ENCODE results near the gene SOX15.
"Not testable (repeated sequence)": the region's sequence is repeated elsewhere in the genome, so short reads cannot be mapped to it uniquely, and the experiment has no call there.

SOX15 gene

GRCh38 chr17:7589891-7590691 is at the start of gene SOX15:
Gene SOX15, minus strand, starts transcription at chr17:7590094. Its CDS starts 418 bp downstream, at chr17:7589676.
- peak; percentile 17 for DNase-seq

GRCh38 chr17:7636163-7636562 is 46.3 kb upstream of the SOX15 start:
- no peak for DNase-seq

GRCh38 chr17:7634384-7634783 is 44.5 kb upstream of the SOX15 start:
- DNase-seq = no peak

GRCh38 chr17:7633093-7633492 is 43.2 kb upstream of the SOX15 start:
- no peak for DNase-seq

GRCh38 chr17:7632492-7632894 is 42.6 kb upstream of the SOX15 start:
- DNase-seq = no peak

GRCh38 chr17:7631398-7632380 is 41.8 kb upstream of the SOX15 start:
- DNase-seq = no peak

GRCh38 chr17:7629939-7630571 is 40.2 kb upstream of the SOX15 start, which contains the start of gene SHBG:
Gene SHBG, plus strand, starts transcription at chr17:7630135. Its CDS starts 38 bp downstream, at chr17:7630173.
- DNase-seq = no peak

GRCh38 chr17:7627250-7628121 is 37.6 kb upstream of the SOX15 start, which contains the start of gene SAT2:
Gene SAT2, minus strand, starts transcription at chr17:7627821. Its CDS starts 186 bp downstream, at chr17:7627635.
- peak; percentile 87 for DNase-seq

GRCh38 chr17:7626956-7627249 is 37.0 kb upstream of the SOX15 start:
- DNase-seq = no peak

- DNase-seq = no peak
Observed at GRCh38 chr17:7626307-7626706, 36.4 kb upstream of the SOX15 start.

- not testable (repeated sequence) for DNase-seq
Observed at GRCh38 chr17:7625749-7626148, 35.9 kb upstream of the SOX15 start.

GRCh38 chr17:7623661-7624060 is 33.8 kb upstream of the SOX15 start:
- DNase-seq = no peak

- no peak for DNase-seq
Observed at GRCh38 chr17:7620835-7621234, 30.9 kb upstream of the SOX15 start.

GRCh38 chr17:7618608-7619007 is 28.7 kb upstream of the SOX15 start:
- DNase-seq = no peak

- DNase-seq = no peak
Observed at GRCh38 chr17:7615265-7615747, 25.4 kb upstream of the SOX15 start.

- peak; percentile 99 for DNase-seq
Observed at GRCh38 chr17:7614425-7615264, 24.8 kb upstream of the SOX15 start, which contains the start of gene FXR2. Gene FXR2, minus strand, starts transcription at chr17:7614897. Its CDS starts 365 bp downstream, at chr17:7614532.

- no peak for DNase-seq
Observed at GRCh38 chr17:7613769-7614424, 24.0 kb upstream of the SOX15 start.

GRCh38 chr17:7612294-7612640 is 22.4 kb upstream of the SOX15 start:
- no peak for DNase-seq

GRCh38 chr17:7611635-7612293 is 21.9 kb upstream of the SOX15 start:
- DNase-seq = no peak

- no peak for DNase-seq
Observed at GRCh38 chr17:7610641-7611040, 20.7 kb upstream of the SOX15 start.
